GM12891 (cell line): ENCODE data around the gene KITLG.

Experiments used
- PAX5 ChIP-seq: IDR thresholded peaks from 2 replicates; pipeline ENCODE4 v1.6.1; 2011; ENCODE audit warnings: low read length, moderate library complexity, mild to moderate bottlenecking; ENCODE audit not compliant: insufficient read depth, severe bottlenecking
- POLR2A ChIP-seq: IDR thresholded peaks from 2 replicates; pipeline ENCODE4 v1.6.1; 2011; ENCODE audit warnings: low read depth, low read length, control low read depth
- POLR2AphosphoS5 ChIP-seq: IDR thresholded peaks from 2 replicates; pipeline ENCODE4 v1.6.1; 2011; ENCODE audit warnings: low read depth, low read length, control low read depth
- POU2F2 ChIP-seq: IDR thresholded peaks from 2 replicates; pipeline ENCODE4 v1.6.1; 2011; ENCODE audit warnings: low read depth, mild to moderate bottlenecking, control low read depth, low read length, moderate library complexity

GRCh38 chr12:88472248-88472647 lies 108.0 kb downstream of the KITLG start:
- TF ChIP-seq PAX5: no peak
- TF ChIP-seq POLR2AphosphoS5: no peak
- TF ChIP-seq POLR2A: no peak
- TF ChIP-seq POU2F2: no peak
